SU-DHL-6 (cell line): Measurements from ENCODE around the gene ZBTB11.
"Not testable (repeated sequence)": the region's sequence is repeated elsewhere in the genome, so short reads cannot be mapped to it uniquely, and the experiment has no call there.

Experiments
- EZH2phosphoT487 ChIP-seq: fragments of 200-600 bp; sonication (generic), shearing (Covaris generic); conservative IDR thresholded peaks from 2 replicates; pipeline ENCODE4 v1.6.1; 2018; ENCODE audit warnings: mild to moderate bottlenecking, antibody characterized with exemption, low read length, moderate library complexity, mixed read lengths
- TF ChIP-seq, protein P1 (sequence below): fragments of 200-600 bp; sonication (generic); IDR thresholded peaks from one replicate; pipeline ENCODE4 v1.5.1; 2017; ENCODE audit warnings: antibody characterized with exemption, mild to moderate bottlenecking, low read length, moderate library complexity; ENCODE audit not compliant: insufficient read depth, poor library complexity, severe bottlenecking

DNA sequence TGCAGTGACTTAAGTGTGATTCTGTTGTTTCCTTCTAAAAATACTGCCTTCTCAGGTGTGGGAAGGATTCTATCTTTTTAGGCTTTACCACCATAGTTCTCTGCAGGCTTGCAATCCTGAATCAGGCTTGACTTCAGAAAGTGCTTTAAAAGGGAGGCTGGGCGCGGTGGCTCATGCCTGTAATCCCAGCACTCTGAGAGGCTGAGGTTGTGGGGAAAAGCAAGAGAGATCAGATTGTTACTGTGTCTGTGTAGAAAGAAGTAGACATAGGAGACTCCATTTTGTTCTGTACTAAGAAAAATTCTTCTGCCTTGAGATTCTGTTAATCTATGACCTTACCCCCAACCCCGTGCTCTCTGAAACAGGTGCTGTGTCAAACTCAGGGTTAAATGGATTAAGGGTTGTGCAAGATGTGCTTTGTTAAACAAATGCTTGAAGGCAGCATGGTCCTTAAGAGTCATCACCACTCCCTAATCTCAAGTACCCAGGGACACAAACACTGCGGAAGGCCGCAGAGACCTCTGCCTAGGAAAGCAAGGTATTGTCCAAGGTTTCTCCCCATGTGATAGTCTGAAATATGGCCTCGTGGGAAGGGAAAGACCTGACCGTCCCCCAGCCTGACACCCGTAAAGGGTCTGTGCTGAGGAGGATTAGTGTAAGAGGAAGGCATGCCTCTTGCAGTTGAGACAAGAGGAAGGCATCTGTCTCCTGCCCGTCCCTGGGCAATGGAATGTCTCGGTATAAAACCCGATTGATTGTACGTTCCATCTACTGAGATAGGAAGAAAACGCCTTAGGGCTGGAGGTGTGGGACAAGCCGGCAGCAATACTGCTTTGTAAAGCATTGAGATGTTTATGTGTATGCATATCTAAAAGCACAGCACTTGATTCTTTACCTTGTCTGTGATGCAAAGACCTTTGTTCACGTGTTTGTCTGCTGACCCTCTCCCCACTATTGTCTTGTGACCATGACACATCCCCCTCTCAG is 15.0 kb upstream of the ZBTB11 start:
- TF ChIP-seq, protein P1, sequence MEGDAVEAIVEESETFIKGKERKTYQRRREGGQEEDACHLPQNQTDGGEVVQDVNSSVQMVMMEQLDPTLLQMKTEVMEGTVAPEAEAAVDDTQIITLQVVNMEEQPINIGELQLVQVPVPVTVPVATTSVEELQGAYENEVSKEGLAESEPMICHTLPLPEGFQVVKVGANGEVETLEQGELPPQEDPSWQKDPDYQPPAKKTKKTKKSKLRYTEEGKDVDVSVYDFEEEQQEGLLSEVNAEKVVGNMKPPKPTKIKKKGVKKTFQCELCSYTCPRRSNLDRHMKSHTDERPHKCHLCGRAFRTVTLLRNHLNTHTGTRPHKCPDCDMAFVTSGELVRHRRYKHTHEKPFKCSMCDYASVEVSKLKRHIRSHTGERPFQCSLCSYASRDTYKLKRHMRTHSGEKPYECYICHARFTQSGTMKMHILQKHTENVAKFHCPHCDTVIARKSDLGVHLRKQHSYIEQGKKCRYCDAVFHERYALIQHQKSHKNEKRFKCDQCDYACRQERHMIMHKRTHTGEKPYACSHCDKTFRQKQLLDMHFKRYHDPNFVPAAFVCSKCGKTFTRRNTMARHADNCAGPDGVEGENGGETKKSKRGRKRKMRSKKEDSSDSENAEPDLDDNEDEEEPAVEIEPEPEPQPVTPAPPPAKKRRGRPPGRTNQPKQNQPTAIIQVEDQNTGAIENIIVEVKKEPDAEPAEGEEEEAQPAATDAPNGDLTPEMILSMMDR: not testable (repeated sequence)
- TF ChIP-seq EZH2phosphoT487: not testable (repeated sequence)
